Measurements from ENCODE around the gene HOXA7. TPM values are rescaled to one million over a fixed set of nuclear protein-coding genes. Genes with fewer than 3 reads are reported as not detected.

HOXA7 gene
- total and polyA plus RNA-seq, 12 donors, result 7.9 to 39.1 (median 22.7) TPM

GRCh38 chr7:27141923-27142579 is 14.4 kb downstream of the HOXA7 start:
- Histone ChIP-seq H3K4me1 (replicated peaks in 1 of 2) (peaks cover 10 to 17% of the 10 kb centered on the region in 2 donors), H3K27ac (peak overlapping the region; percentile 94 to 99 (median 99)), H3K36me3 (replicated peaks in 1 of 2) (peaks cover 0 to 12% of the 10 kb centered on the region in 2 donors), H3K9me3 (replicated peaks in 1 of 3) (no peaks in the 10 kb centered on the region), H3K27me3 (no peaks in the 10 kb centered on the region), H3K4me3 (peak overlapping the region; percentile 66 to 91 (median 76))
- intact Hi-C loops (cut with DNase I), result loop anchor here (5.0 kb wide), 1 partner anchor 285 kb away; no protein-coding TSS in a partner anchor
- peak; percentile 60 to 81 (median 75) for DNase-seq
- TF ChIP-seq CTCF (IDR thresholded peaks at IDR 0.05) (peak in 5 of 6 experiments; percentile 39 to 50 (median 45)), POLR2A (IDR thresholded peaks at IDR 0.05) (peak in 1 of 2 donors; percentile 62)
- 15 to 22% (median 18%) methylated on average over 25 to 30 of the region's 30 CpGs for WGBS, 4 donors

GRCh38 chr7:27141137-27141922 is 15.1 kb downstream of the HOXA7 start:
- peaks cover 0 to 12% of the 10 kb centered on the region in 2 donors for H3K36me3 ChIP-seq (replicated peaks in 1 of 2)
- H3K27me3 ChIP-seq, result no peaks in the 10 kb centered on the region
- H3K9me3 ChIP-seq (replicated peaks in 1 of 3), result no peaks in the 10 kb centered on the region
- intact Hi-C loops (cut with DNase I), result loop anchor here (5.0 kb wide), 1 partner anchor 284 kb away; no protein-coding TSS in a partner anchor
- TF ChIP-seq POLR2A (IDR thresholded peaks at IDR 0.05), result no peak
- no peak for TF ChIP-seq CTCF (IDR thresholded peaks at IDR 0.05)
- 46 to 53% (median 49%) methylated on average over 18 of the region's 18 CpGs for WGBS, 4 donors
- peak in 1 of 7 donors; percentile 49 for DNase-seq
- peak overlapping the region; percentile 94 to 99 (median 99) for H3K27ac ChIP-seq
- H3K4me1 ChIP-seq (replicated peaks in 1 of 2), result peaks cover 10 to 20% of the 10 kb centered on the region in 2 donors
- H3K4me3 ChIP-seq, result peak overlapping the region in 3 of 4 donors; percentile 66 to 91 (median 74)

- peaks cover 0 to 10% of the 10 kb centered on the region in 2 donors for H3K36me3 ChIP-seq (replicated peaks in 1 of 2)
- H3K4me1 ChIP-seq (replicated peaks in 1 of 2), result peaks cover 15 to 29% of the 10 kb centered on the region in 2 donors
- peak overlapping the region in 1 of 4 donors; percentile 91 for H3K4me3 ChIP-seq
- intact Hi-C loops (cut with DNase I), result loop anchor here (5.0 kb wide), 1 partner anchor 283 kb away; no protein-coding TSS in a partner anchor
- no peaks in the 10 kb centered on the region for H3K27me3 ChIP-seq
- TF ChIP-seq CTCF (IDR thresholded peaks at IDR 0.05), result no peak
- 72 to 81% (median 80%) methylated on average over 15 of the region's 15 CpGs for WGBS, 4 donors
- H3K27ac ChIP-seq, result peak overlapping the region in 3 of 5 donors; percentile 59 to 99 (median 99)
- peak in 2 of 7 donors; percentile 25 for DNase-seq
- no peaks in the 10 kb centered on the region for H3K9me3 ChIP-seq (replicated peaks in 1 of 3)
Measured at GRCh38 chr7:27140126-27140857, 16.2 kb downstream of the HOXA7 start.
